ENCODE data around the gene GATAD2A. TPM values are rescaled to one million over a fixed set of nuclear protein-coding genes. Genes with fewer than 3 reads are reported as not detected.

Gene GATAD2A
- total RNA-seq, 2 experiments from 2014 or later: 152 to 153 TPM

- Mint-ChIP-seq H3K36me3 (peaks cover 3% of the 10 kb centered on the region), H3K27me3 (no peaks in the 10 kb centered on the region), H3K4me1 (peaks cover 37% of the 10 kb centered on the region), H3K9me3 (no peaks in the 10 kb centered on the region), H3K27ac (peak overlapping the region; percentile 24), H3K4me3 (no peak overlapping the region)
- POLR2A ChIA-PET: interaction anchor here (2.9 kb wide), 1 partner anchor 18 kb away, joined by 19 read pairs; no protein-coding TSS in a partner anchor
- ATAC-seq (ENCODE audit: low read depth) (no peak), DNase-seq (no peak)
These were observed 2.7 kb upstream of the GATAD2A start for GRCh38 chr19:19402656-19403372.

GRCh38 chr19:19403373-19403901, 2.0 kb upstream of the GATAD2A start:
- no peak overlapping the region for H3K4me3 Mint-ChIP-seq
- ATAC-seq (ENCODE audit: low read depth) (no peak), DNase-seq (no peak)
- POLR2A ChIA-PET: interaction anchor here (2.9 kb wide), 1 partner anchor 18 kb away, joined by 19 read pairs; no protein-coding TSS in a partner anchor
- H3K27ac Mint-ChIP-seq: peak overlapping the region; percentile 24
- H3K9me3 Mint-ChIP-seq: no peaks in the 10 kb centered on the region
- H3K27me3 Mint-ChIP-seq: no peaks in the 10 kb centered on the region
- H3K36me3 Mint-ChIP-seq: peaks cover 3% of the 10 kb centered on the region
- H3K4me1 Mint-ChIP-seq: peaks cover 42% of the 10 kb centered on the region

GRCh38 chr19:19405971-19406877, 749 bp downstream of the GATAD2A start:
- no peaks in the 10 kb centered on the region for H3K9me3 Mint-ChIP-seq
- H3K27ac Mint-ChIP-seq: peak overlapping the region; percentile 95
- POLR2A ChIA-PET: interaction anchor here (0.8 to 3.1 kb wide), 20 partner anchors 10 to 215 kb away, joined by 3 to 37 read pairs (median 5); partner anchors contain the start of genes BORCS8, NDUFA13 and TSSK6
- peak; percentile 9 for ATAC-seq (ENCODE audit: low read depth)
- DNase-seq: peak; percentile 69
- peaks cover 6% of the 10 kb centered on the region for H3K36me3 Mint-ChIP-seq
- no peaks in the 10 kb centered on the region for H3K27me3 Mint-ChIP-seq
- peak overlapping the region; percentile 98 for H3K4me3 Mint-ChIP-seq
- peaks cover 63% of the 10 kb centered on the region for H3K4me1 Mint-ChIP-seq

- no peak for DNase-seq
- Mint-ChIP-seq H3K4me3 (peak overlapping the region; percentile 98), H3K36me3 (peaks cover 6% of the 10 kb centered on the region), H3K27me3 (no peaks in the 10 kb centered on the region), H3K9me3 (no peaks in the 10 kb centered on the region), H3K4me1 (peaks cover 66% of the 10 kb centered on the region), H3K27ac (peak overlapping the region; percentile 95)
- ATAC-seq (ENCODE audit: low read depth): peak; percentile 49
- POLR2A ChIA-PET: interaction anchor here (0.8 to 3.1 kb wide), 9 partner anchors 18 to 215 kb away, joined by 3 to 37 read pairs (median 3); partner anchors contain the start of genes BORCS8, NDUFA13 and TSSK6
These were observed 1.6 kb downstream of the GATAD2A start for GRCh38 chr19:19406878-19407632.

- H3K9me3 Mint-ChIP-seq: no peaks in the 10 kb centered on the region
- ATAC-seq (ENCODE audit: low read depth) (no peak), DNase-seq (no peak)
- peaks cover 66% of the 10 kb centered on the region for H3K4me1 Mint-ChIP-seq
- H3K27ac Mint-ChIP-seq: no peak overlapping the region
- POLR2A ChIA-PET: interaction anchor here (0.9 to 3.1 kb wide), 6 partner anchors 18 to 216 kb away, joined by 3 to 37 read pairs (median 3); partner anchors contain the start of gene BORCS8
- peak overlapping the region; percentile 98 for H3K4me3 Mint-ChIP-seq
- peaks cover 9% of the 10 kb centered on the region for H3K36me3 Mint-ChIP-seq
- H3K27me3 Mint-ChIP-seq: no peaks in the 10 kb centered on the region
These were observed 2.1 kb downstream of the GATAD2A start for GRCh38 chr19:19407633-19407930.

GRCh38 chr19:19409205-19409604, 3.7 kb downstream of the GATAD2A start:
- Mint-ChIP-seq H3K27me3 (no peaks in the 10 kb centered on the region), H3K4me1 (peaks cover 64% of the 10 kb centered on the region), H3K4me3 (peak overlapping the region; percentile 65), H3K9me3 (peaks cover 2% of the 10 kb centered on the region), H3K27ac (peak overlapping the region; percentile 47), H3K36me3 (peaks cover 14% of the 10 kb centered on the region)
- ATAC-seq (ENCODE audit: low read depth): no peak
- POLR2A ChIA-PET: interaction anchor here (0.8 to 1.2 kb wide), 2 partner anchors 21 to 50 kb away, joined by 4 read pairs; no protein-coding TSS in a partner anchor
- no peak for DNase-seq

GRCh38 chr19:19409631-19410030, 4.2 kb downstream of the GATAD2A start:
- ATAC-seq (ENCODE audit: low read depth) (no peak), DNase-seq (no peak)
- POLR2A ChIA-PET: interaction anchor here (0.8 to 1.2 kb wide), 3 partner anchors 21 to 50 kb away, joined by 3 to 4 read pairs (median 4); no protein-coding TSS in a partner anchor
- Mint-ChIP-seq H3K9me3 (peaks cover 2% of the 10 kb centered on the region), H3K27me3 (no peaks in the 10 kb centered on the region), H3K36me3 (peaks cover 16% of the 10 kb centered on the region), H3K27ac (peak overlapping the region; percentile 47), H3K4me3 (peak overlapping the region; percentile 65), H3K4me1 (peaks cover 63% of the 10 kb centered on the region)

GRCh38 chr19:19410553-19411550, 5.4 kb downstream of the GATAD2A start:
- Mint-ChIP-seq H3K4me3 (no peak overlapping the region), H3K4me1 (peaks cover 59% of the 10 kb centered on the region), H3K36me3 (peaks cover 19% of the 10 kb centered on the region), H3K27me3 (no peaks in the 10 kb centered on the region), H3K9me3 (peaks cover 2% of the 10 kb centered on the region), H3K27ac (peak overlapping the region; percentile 47)
- DNase-seq (no peak), ATAC-seq (ENCODE audit: low read depth) (no peak)
- POLR2A ChIA-PET: interaction anchor here (1.0 to 1.3 kb wide), 3 partner anchors 38 to 49 kb away, joined by 3 to 4 read pairs (median 4); no protein-coding TSS in a partner anchor

GRCh38 chr19:19416280-19416679, 10.8 kb downstream of the GATAD2A start:
- Mint-ChIP-seq H3K27ac (no peak overlapping the region), H3K9me3 (peaks cover 2% of the 10 kb centered on the region), H3K4me1 (peaks cover 44% of the 10 kb centered on the region), H3K4me3 (no peak overlapping the region), H3K36me3 (peaks cover 25% of the 10 kb centered on the region), H3K27me3 (no peaks in the 10 kb centered on the region)
- POLR2A ChIA-PET: interaction anchor here (1.2 kb wide), 1 partner anchor 15 kb away, joined by 3 read pairs; no protein-coding TSS in a partner anchor
- no peak for ATAC-seq (ENCODE audit: low read depth)
- no peak for DNase-seq

- POLR2A ChIA-PET: interaction anchor here (1.2 to 1.4 kb wide), 2 partner anchors 14 to 18 kb away, joined by 3 read pairs; no protein-coding TSS in a partner anchor
- Mint-ChIP-seq H3K4me1 (peaks cover 45% of the 10 kb centered on the region), H3K27me3 (no peaks in the 10 kb centered on the region), H3K9me3 (peaks cover 2% of the 10 kb centered on the region), H3K36me3 (peaks cover 27% of the 10 kb centered on the region), H3K27ac (no peak overlapping the region), H3K4me3 (no peak overlapping the region)
- DNase-seq (no peak), ATAC-seq (ENCODE audit: low read depth) (no peak)
These were observed 11.6 kb downstream of the GATAD2A start for GRCh38 chr19:19417046-19417445.

GRCh38 chr19:19417628-19418245, 12.3 kb downstream of the GATAD2A start:
- ATAC-seq (ENCODE audit: low read depth): no peak
- Mint-ChIP-seq H3K27me3 (no peaks in the 10 kb centered on the region), H3K9me3 (peaks cover 2% of the 10 kb centered on the region), H3K27ac (peak overlapping the region; percentile 58), H3K4me1 (peaks cover 45% of the 10 kb centered on the region), H3K4me3 (peak overlapping the region; percentile 9), H3K36me3 (peaks cover 26% of the 10 kb centered on the region)
- no peak for DNase-seq
- POLR2A ChIA-PET: interaction anchor here (1.1 to 1.4 kb wide), 2 partner anchors 18 to 32 kb away, joined by 3 read pairs; no protein-coding TSS in a partner anchor

Measured in activated naive CD8-positive, alpha-beta T cell treated with anti-CD3 and anti-CD28 coated beads, Interleukin-2, amount 10 ng/mL, durations not matched to agents 7 days and 5 days (primary cell).